Measurements from ENCODE around the gene KRTAP10-9. TPM values are rescaled to one million over a fixed set of nuclear protein-coding genes. Genes with fewer than 3 reads are reported as not detected.

Gene KRTAP10-9
- total RNA-seq, 1 donor from 2014 or later = not detected

- H3K27ac ChIP-seq = no peak overlapping the region
- H3K4me3 ChIP-seq = no peak overlapping the region
- TF ChIP-seq POLR2A (IDR thresholded peaks at IDR 0.05) = no peak
- TF ChIP-seq CTCF (IDR thresholded peaks at IDR 0.05) = no peak
- no peak for TF ChIP-seq POLR2AphosphoS5 (IDR thresholded peaks at IDR 0.05; ENCODE audit: insufficient read depth in 1 of 2, low read depth in 1 of 2)
- no peaks in the 10 kb centered on the region for H3K27me3 ChIP-seq
- H3K4me1 ChIP-seq = no peaks in the 10 kb centered on the region
- H3K9me3 ChIP-seq = peaks cover 4% of the 10 kb centered on the region
- no peaks in the 10 kb centered on the region for H3K36me3 ChIP-seq
- no peak for DNase-seq (ENCODE audit: extremely low spot score in 2 of 2)
- intact Hi-C loops (cut with DNase I) = no loop called here
Measured at GRCh38 chr21:44628707-44629391, 2.0 kb downstream of the KRTAP10-9 start.

GRCh38 chr21:44630440-44630839 lies 3.5 kb downstream of the KRTAP10-9 start:
- no peaks in the 10 kb centered on the region for H3K9me3 ChIP-seq
- no peak for DNase-seq (ENCODE audit: extremely low spot score in 2 of 2)
- TF ChIP-seq POLR2AphosphoS5 (IDR thresholded peaks at IDR 0.05; ENCODE audit: insufficient read depth in 1 of 2, low read depth in 1 of 2) (no peak), POLR2A (IDR thresholded peaks at IDR 0.05) (no peak), CTCF (IDR thresholded peaks at IDR 0.05) (no peak)
- H3K4me3 ChIP-seq = no peak overlapping the region
- H3K27me3 ChIP-seq = no peaks in the 10 kb centered on the region
- H3K4me1 ChIP-seq = no peaks in the 10 kb centered on the region
- no peak overlapping the region for H3K27ac ChIP-seq
- no peaks in the 10 kb centered on the region for H3K36me3 ChIP-seq
- intact Hi-C loops (cut with DNase I) = no loop called here

- no peak for TF ChIP-seq CTCF (IDR thresholded peaks at IDR 0.05)
- no peak for TF ChIP-seq POLR2AphosphoS5 (IDR thresholded peaks at IDR 0.05; ENCODE audit: insufficient read depth in 1 of 2, low read depth in 1 of 2)
- TF ChIP-seq POLR2A (IDR thresholded peaks at IDR 0.05) = no peak
- intact Hi-C loops (cut with DNase I) = no loop called here
- no peaks in the 10 kb centered on the region for H3K9me3 ChIP-seq
- no peaks in the 10 kb centered on the region for H3K36me3 ChIP-seq
- no peak for DNase-seq (ENCODE audit: extremely low spot score in 2 of 2)
- no peaks in the 10 kb centered on the region for H3K4me1 ChIP-seq
- H3K27me3 ChIP-seq = no peaks in the 10 kb centered on the region
- no peak overlapping the region for H3K27ac ChIP-seq
- no peak overlapping the region for H3K4me3 ChIP-seq
Measured at GRCh38 chr21:44632067-44632466, 5.2 kb downstream of the KRTAP10-9 start.

GRCh38 chr21:44636209-44637017 lies 9.5 kb downstream of the KRTAP10-9 start:
- H3K27me3 ChIP-seq = no peaks in the 10 kb centered on the region

More at GRCh38 chr21:44636209-44637017, 9.5 kb downstream of the KRTAP10-9 start:
- no peaks in the 10 kb centered on the region for H3K9me3 ChIP-seq
- no peaks in the 10 kb centered on the region for H3K36me3 ChIP-seq
- H3K4me3 ChIP-seq = no peak overlapping the region
- intact Hi-C loops (cut with DNase I) = no loop called here
- DNase-seq (ENCODE audit: extremely low spot score in 2 of 2) = peak; percentile 71 to 79
- no peaks in the 10 kb centered on the region for H3K4me1 ChIP-seq
- TF ChIP-seq POLR2A (IDR thresholded peaks at IDR 0.05) = no peak
- TF ChIP-seq POLR2AphosphoS5 (IDR thresholded peaks at IDR 0.05; ENCODE audit: insufficient read depth in 1 of 2, low read depth in 1 of 2) = no peak
- no peak for TF ChIP-seq CTCF (IDR thresholded peaks at IDR 0.05)
- no peak overlapping the region for H3K27ac ChIP-seq

Data from vagina (tissue), 2 donors.